NCI-H2081 treated with DMSO at 0.1 percent for 48 hours (cell line): ENCODE data around the gene MYO16.

ENCODE experiments used
- DNase-seq: peaks from one replicate; lab custom pipeline; 2025; lab: John Stamatoyannopoulos, UW

MYO16 gene

DNA sequence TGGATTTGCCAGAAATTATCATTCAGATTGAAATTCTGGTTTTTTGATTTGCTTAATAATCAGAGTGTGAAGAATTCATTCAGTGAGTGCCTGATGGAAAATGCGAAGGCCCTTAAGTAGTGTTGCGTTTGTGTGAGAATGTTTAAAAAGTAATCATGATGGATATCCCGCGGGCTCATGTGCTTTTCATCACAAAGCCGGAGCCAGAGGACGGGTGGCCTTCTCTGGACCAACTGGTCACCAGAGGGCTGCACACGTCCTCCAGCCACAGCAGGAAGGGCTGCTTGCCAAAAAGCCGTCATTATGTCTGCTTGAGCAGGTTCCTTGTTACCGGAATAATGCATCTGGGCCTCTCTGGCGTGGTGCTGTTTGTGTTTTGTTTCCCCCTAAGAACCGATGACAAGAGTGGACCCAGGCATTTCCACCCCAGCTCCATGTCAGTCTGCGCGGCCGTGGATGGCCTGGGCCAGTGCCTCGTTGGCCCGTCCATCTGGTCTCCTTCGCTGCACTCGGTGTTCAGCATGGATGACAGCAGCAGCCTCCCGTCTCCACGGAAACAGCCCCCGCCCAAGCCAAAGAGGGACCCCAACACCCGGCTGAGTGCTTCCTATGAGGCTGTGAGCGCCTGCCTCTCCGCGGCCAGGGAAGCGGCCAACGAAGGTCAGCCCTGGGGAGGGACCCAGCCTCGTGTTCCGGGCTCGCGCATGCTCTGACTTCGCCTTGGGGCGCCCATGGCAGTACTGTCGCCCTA, 497.7 kb downstream of the MYO16 start:
- no peak for DNase-seq

DNA sequence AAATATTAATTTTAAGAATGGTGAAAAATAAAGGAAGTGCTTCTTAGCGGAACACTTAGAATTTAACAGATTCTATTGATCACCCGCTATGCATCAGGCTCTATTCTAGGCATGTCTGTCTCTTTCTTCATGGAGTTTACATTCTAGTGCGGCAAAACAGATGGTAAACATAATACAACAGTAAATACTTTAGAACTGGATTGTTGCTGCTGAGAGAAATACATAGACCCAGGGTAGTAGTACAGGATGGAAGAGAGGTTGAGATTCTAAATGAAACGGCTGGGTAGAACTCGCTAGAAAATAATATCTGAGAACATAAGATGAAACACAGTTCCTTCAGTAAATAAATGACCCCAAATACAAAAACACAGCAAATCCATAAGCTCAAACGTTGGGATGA, 498.7 kb downstream of the MYO16 start:
- DNase-seq = no peak

DNA sequence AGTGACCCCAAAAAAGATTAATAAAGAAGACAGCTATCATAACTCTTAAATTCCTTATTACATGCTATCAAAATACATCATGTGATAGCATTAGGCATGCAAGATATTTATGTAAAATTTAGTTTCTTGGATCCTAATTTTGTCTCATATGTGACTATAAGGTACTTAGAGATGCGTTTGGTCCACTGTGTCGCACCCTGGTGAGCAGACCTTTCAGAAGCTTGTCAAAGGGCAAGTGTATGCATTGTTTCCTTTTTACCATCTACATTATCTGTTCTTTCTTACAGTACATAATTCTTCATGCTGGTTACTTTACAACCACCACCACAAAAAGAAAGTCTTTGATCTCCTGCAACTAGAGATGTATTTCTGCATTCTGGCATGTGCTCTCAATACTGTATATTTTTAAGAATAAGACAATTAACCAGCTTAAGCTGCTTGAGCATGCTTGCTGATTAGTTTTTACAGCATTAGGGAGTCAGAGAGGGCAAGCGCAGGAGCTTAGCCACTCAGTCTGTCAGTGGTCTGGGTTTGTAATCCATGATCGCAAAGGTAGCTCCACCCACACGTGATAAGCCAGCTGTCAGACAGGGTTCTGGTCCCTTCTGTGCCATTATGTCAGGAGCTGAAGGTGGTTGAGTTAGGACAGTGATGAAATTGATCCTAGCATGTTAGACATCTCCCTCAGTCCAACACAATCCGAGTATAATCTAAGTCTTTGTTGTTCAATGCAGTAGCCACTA, 500.9 kb downstream of the MYO16 start:
- DNase-seq = no peak

DNA sequence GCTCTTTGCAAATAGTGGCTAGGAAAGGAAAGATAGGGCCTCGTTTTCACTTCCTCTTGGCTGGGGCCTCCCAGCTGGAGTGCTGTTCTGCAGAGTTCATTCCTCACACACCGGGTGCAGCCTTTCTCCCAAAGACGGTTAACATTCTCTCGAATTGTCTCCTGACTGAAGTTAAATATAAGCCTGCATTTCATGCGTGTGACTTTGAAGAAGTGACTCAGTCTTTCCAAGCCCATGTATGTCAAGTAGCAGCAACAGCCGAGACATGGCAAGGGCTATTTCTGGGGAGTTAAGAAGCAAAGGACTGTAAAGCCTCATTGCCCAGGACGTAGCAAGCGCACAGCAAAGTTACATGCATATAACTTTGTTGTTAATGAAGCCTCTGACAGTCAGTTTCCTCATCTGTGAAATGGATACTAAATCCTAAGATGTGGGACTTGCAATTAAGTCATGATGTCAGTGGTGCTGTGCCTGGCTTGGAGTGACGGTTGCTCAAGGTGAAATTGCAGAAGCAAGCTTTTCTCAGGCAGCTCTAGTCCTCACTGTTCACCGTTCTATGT, 502.4 kb downstream of the MYO16 start:
- DNase-seq = no peak

DNA sequence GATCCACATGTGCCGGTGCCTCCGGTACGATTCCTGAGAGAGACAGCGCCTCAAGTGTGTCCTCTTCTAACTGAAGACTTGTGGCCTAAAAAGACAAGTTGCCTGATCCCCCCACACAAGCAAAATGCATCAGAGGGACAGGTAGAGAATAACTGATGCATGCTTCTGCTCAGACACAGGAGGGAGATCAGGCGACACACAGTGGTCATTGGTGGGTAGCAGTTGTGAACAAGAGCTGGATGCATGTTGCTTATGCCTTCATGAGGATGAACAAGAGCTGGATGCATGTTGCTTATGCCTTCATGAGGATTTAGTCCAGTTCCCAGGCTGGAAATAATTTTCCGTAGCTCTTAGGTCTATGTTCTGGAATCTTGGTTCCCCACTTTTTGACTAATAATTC, 505.6 kb downstream of the MYO16 start:
- DNase-seq = no peak

DNA sequence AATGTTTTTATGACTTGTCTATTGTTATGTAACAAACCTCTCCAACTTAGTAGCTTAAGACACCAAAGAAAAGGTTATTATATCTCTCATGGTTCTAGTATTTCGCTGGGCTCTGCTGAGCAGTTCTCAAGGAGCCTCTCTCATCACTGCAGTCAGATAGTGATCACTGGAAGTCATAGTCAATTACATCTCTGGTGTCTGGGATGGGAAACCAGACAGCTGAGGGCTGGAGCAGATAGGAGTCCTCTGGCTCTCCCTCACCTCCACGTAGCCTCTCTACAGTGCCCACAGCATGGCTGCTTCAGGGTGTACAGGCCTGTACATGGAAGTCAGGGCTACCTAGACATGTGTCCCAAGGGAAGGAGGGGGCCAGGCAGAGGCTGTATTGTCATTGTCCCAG, 507.5 kb downstream of the MYO16 start:
- no peak for DNase-seq

DNA sequence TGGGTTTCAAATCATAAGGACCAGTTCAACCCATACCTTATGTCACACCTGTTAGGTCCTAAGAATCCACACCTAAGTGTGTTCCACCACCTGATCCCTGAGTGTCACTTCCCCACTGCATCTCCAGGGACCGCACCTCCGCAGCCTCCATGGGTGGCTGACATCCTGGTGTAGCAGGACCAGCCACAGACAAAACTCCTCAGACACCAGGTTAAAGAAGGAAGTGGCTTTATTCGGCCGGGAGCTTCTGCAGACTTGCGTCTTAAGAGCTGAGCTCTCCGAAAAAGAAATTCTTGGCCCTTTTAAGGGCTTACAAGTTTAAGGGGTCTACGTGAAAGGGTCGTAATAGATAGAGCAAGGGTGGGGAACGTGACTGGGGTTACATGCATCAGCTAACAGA, 509.9 kb downstream of the MYO16 start:
- DNase-seq = no peak

DNA sequence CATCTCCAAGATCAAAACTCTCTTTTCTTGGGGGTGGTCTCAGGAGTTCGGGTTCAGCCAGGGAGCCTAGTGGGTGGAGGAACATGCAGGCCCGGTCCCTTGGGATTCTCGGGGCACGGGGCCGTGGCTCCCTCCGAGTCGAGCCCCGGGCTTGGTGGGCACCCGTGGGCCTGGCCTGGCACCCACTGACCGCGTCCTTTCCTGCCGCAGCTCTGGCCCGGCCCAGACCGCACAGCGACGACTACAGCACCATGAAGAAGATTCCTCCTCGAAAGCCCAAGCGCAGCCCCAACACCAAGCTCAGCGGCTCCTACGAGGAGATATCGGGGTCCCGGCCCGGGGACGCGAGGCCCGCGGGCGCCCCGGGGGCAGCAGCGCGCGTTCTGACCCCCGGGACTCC, 510.6 kb downstream of the MYO16 start:
- no peak for DNase-seq

DNA sequence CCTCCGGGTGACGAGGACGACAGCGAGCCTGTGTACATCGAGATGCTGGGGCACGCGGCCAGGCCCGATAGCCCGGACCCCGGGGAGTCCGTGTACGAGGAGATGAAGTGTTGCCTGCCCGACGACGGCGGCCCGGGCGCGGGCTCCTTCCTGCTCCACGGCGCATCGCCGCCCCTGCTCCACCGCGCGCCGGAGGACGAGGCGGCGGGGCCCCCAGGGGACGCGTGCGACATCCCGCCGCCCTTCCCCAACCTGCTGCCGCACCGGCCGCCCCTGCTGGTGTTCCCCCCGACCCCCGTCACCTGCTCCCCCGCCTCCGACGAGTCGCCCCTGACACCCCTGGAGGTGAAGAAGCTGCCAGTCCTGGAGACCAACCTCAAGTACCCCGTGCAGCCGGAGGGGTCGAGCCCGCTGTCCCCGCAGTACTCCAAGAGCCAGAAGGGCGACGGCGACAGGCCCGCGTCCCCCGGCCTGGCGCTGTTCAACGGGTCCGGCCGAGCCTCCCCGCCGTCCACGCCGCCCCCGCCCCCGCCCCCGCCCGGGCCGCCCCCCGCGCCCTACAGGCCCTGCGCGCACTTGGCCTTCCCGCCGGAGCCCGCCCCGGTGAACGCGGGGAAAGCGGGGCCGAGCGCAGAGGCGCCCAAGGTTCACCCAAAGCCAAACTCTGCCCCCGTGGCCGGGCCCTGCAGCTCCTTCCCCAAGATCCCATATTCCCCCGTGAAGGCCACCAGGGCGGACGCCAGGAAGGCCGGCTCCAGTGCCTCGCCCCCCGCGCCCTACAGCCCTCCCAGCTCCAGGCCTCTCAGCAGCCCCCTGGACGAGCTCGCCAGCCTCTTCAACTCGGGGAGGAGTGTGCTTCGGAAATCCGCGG, 511.3 kb downstream of the MYO16 start:
- no peak for DNase-seq

DNA sequence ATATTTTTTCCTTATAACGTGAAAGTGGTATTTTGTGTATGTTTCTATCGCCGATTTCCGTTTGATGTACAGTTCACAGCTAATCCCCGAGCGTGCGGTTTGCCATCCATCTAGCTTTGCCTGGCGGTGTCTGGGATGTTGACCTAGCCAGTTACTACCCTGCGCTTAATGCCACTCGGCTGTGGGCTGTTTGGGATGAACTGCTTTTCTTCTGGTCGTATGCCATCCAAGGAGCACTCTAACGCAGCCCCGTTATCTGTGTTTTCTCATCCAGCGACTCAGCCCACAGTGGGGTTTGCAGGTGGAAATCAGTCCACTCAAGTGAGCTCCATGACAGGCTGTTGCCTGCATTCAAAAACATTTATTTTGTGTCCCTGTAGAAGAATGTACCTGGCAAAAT, 512.3 kb downstream of the MYO16 start:
- DNase-seq = no peak

DNA sequence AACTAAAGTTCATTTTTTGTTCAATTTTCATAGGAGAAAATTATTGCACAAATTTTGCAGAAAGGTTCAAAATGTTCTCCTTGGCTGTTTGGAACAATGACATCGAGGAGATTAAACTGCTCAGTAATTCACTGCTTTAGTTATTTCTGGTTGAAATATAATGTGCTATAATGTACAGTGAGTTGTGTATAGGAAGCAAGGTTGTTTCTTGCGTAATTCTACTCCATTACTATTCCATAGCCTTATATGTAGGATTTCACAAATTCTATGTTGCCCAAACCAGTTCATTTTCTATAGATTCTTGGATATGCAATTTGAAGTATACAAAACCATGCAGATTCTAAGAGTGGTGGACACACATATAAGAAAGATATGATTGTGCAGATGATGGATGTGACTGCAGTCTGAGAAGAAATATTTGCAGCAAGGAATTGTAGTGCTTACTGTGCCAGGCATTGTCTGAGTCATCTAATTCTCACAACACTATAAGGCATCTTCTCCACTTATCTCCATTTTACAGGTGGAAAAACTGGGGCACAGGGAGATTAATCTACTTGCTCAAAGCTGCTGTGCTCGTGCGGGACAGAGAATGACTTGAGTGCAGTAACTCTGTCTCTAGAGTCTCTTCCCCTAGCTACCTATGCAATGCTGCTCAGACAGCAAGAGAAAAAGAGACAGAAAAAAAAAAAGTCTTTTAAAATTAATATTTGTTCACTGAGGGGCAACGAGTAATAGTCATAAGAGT, 515.5 kb downstream of the MYO16 start:
- no peak for DNase-seq

DNA sequence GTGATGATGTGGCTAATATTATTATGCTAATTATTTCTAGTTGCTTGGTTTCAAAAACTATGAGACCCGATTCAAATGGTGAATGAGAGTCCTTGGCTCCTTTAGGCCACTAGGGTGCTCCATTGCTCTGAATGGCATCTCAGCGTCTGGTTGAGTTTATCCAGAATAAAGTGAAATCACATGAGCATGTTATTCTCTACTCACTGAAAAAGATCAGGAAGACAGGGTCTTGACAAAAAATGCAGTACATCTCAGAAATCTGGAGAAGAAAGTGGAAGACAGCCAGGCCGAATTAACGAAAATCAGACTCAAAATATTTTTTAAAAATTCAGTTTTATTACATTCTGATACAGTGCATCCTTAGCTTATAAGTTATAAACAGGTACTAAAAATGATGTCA, 516.2 kb downstream of the MYO16 start:
- no peak for DNase-seq

DNA sequence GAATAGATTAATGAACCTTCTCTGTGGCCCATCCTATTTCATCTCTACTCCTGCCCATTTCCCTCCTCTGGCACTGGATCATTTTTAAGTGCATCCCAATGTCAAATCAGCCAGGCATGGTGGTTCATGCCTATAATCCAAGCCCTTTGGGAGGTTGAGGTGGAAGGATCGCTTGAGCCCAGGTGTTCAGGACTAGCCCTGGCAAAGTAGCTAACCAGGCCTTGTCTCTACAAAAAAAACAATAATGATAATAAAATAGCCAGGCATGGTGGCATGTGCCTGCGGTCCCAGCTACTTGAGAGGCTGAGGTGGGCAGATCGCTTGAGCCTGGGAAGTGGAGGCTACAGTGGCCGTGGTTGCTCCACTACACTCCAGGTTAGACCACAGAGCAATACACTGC, 517.0 kb downstream of the MYO16 start:
- no peak for DNase-seq

DNA sequence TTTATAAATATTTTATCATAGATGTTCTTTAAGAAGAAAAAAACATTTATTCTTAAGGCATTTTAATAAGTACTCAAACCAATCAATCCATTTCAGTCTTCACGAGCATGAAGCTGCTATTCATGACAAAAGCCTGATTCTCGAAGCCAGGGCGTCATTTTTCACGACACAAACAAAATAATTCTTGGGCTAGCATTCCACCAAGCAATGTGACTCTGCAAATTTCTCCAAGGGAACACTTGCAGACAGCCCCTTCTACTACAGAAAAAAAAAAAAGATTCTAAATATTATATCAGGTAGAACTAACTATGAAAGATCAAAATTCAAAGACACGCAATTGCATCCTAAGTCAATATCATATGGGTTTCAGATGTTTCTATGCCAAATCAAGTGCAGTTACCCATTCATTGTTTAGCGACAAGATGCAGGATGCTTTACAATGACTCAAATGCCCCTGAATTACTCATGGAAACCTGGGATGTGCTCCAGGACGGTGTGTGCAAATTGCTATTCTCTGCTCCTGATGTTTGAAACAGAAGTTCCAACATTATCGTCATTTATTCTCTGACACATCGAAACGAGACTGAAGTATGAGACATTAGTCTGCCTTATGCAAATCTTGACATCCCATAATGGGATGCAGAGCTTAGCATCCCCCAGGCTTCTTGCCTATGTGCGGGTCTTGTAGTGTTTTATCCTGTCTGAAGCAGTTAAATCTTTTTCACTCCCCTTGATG, 517.7 kb downstream of the MYO16 start:
- DNase-seq = no peak

DNA sequence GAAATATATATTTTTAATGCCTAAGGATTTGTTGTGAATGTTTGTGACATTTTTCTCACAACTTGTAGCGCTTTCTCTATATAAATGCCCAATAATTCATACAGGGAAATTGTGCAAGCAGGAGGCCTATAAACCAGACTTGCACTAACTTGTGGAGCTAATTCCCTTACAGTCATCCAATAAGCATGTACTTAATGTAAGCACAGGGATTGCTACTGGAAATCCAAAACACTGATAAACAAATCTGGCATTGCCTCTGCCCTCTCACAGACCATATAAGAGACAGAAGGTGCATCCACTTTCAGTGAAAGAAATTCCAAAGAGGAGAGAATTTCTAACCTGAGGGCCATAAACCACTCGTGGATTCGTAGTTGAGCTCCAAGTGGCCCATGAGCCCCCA, 518.8 kb downstream of the MYO16 start:
- no peak for DNase-seq

DNA sequence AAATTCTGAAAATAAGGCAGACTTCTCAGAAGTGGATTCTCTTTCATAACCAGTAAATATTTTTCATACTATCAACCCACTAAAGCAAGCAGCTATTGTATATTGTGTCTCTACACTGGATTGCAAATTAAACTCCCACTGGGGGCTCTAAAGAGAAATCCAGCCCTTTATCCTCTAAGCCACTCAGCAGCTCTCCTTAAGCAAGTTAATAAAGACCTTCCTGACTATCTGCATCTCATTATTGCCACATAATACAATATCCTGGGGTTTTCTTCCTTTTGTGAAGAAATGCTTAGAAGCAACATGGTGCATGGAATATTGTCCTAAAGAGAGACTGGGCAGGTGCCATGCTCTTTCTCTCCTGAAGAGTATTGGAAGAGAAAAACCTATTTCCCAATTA, 521.3 kb downstream of the MYO16 start:
- DNase-seq = no peak

DNA sequence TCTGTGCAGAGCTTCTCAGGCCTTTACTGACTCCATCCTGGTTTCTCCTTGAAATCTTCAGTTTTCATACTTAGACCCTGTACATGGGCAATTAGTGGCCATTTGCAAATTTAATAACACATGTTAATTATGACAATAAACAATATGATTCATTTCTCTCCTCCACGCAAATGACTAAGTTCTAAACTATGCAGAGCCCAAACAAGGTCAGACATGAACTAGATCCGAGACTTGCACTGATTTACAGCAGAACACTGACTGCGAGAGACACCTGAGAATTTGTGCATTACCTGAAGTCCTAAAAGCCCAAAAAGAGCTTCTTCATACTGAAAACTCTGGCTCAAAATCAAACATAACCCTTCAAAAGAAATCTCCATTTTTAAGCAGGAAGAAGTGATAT, 521.8 kb downstream of the MYO16 start:
- no peak for DNase-seq

DNA sequence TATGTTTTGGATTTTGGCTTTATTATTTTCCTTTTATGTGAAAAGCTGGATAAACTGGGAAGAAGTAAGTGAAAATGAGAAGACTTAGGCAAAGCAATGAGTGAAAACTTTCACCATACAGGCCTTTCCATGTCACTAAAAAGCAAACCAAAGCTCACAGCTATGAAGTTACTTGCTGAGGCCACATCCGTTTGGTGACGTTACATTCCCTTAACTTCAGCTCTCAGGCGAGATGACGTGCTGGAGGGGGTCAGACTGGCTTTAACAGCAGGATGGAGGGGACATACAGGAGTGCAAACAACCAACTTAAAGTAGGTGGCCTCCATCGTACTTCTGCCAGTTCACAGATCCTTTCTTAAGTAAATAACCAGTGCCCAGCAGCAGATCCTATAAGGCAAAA, 522.3 kb downstream of the MYO16 start:
- DNase-seq = no peak

DNA sequence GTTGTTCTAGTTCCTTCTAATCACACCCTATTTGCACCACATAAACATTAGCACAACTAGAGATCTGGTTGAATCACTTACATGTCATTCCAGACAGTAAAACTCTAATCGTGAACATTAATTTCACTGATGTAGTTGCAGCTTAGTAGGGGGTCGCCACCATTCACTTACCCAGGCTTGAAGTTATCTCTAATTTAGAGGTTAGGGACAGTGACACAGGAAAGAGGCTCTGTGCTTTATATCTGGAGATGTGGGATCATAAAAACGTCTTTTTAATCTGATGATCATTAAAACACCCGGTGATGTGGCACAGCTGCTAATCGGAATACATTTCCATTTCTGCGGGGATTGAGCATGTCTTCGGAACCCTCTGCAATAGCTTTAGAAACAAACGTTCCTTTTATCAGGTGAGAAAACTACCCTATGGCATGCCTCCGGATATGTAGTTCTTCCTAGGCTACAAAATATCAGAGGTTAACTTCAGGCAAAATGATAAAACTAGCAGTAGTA, 523.0 kb downstream of the MYO16 start:
- DNase-seq = no peak

DNA sequence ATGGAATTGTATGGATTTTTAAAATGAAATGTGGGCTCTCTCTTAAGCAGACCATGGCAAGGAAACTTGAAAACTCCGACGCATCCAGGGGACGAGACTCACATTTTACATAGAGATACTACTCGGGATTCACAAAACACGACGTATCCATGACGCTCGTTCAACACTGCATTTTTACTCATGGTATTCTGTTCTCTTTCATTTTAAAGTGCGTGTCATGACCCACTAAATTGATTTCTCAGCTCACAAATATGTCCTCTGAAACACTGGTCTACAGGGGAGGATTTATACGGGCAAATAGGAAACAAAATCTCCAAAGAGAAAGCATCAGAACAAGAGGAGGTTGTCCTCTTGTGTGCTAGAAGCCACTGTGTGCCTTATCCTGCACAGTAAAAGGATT, 523.5 kb downstream of the MYO16 start:
- no peak for DNase-seq

DNA sequence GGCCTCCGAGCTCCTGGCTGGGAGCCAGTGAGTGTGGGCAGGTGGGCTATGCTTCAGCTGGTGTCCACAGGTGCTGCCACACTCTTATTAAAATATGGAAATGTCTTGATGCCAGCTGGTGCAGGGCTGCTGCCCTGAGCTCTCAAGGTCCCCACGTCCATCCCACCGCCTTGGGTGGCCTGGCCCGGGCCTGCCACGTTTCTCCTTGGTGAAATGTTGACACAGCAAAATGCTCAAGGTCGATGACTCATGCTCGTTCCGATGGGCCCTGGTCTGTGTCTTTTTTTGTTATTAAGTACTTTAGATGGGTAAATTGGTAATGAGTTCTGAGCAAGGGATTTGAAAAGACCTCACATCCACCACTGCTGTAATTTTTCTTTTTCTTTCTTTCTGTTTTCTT, 524.7 kb downstream of the MYO16 start:
- no peak for DNase-seq
